Smooth muscle cell (in vitro differentiated cells): Measurements from ENCODE around the gene KRT25. TPM values are rescaled to one million over a fixed set of nuclear protein-coding genes. Genes with fewer than 3 reads are reported as not detected.
"Not testable (repeated sequence)": the region's sequence is repeated elsewhere in the genome, so short reads cannot be mapped to it uniquely, and the experiment has no call there.

Experiments
- DNase-seq: peaks from one replicate; lab custom pipeline; 2025; ENCODE audit not compliant: unreplicated experiment; lab: John Stamatoyannopoulos, UW
- H2AFZ ChIP-seq: fragments of 200-600 bp; sonication (generic); 2 replicates; pipeline ENCODE4 v1.6.0; 2016; ENCODE audit warnings: antibody characterized with exemption, low read depth, mild to moderate bottlenecking
- H3F3A ChIP-seq: fragments of 200-600 bp; sonication (generic); 2 replicates; pipeline ENCODE4 v1.6.0; 2017; ENCODE audit warnings: antibody characterized with exemption, low read depth
- H3K27ac ChIP-seq: fragments of 200-600 bp; sonication (generic); 2 replicates; pipeline ENCODE4 v1.5.1; 2016; ENCODE audit warnings: low read depth, mild to moderate bottlenecking
- H3K27me3 ChIP-seq: fragments of 200-600 bp; sonication (generic); 2 replicates; pipeline ENCODE4 v1.6.1; 2016; ENCODE audit warnings: low read depth, mild to moderate bottlenecking
- H3K36me3 ChIP-seq: fragments of 200-600 bp; sonication (generic); 2 replicates; pipeline ENCODE4 v1.5.1; 2016; ENCODE audit warnings: low read depth
- H3K4me1 ChIP-seq: fragments of 200-600 bp; sonication (generic); 2 replicates; pipeline ENCODE4 v1.5.1; 2016; ENCODE audit warnings: low read depth
- H3K4me2 ChIP-seq: fragments of 200-600 bp; sonication (generic); 2 replicates; pipeline ENCODE4 v1.6.0; 2016; ENCODE audit warnings: mild to moderate bottlenecking
- H3K4me3 ChIP-seq: fragments of 200-600 bp; sonication (generic); 2 replicates; pipeline ENCODE4 v1.5.1; 2016; ENCODE audit warnings: mild to moderate bottlenecking
- H3K79me2 ChIP-seq: fragments of 200-600 bp; sonication (generic); 2 replicates; pipeline ENCODE4 v1.6.0; 2016; ENCODE audit warnings: low read depth, mild to moderate bottlenecking
- H3K9ac ChIP-seq: fragments of 200-600 bp; sonication (generic); 2 replicates; pipeline ENCODE4 v1.6.0; 2016; ENCODE audit warnings: low read depth
- H3K9me3 ChIP-seq: fragments of 200-600 bp; sonication (generic); replicated peaks from 2 replicates; pipeline ENCODE4 v1.5.1; 2016; ENCODE audit warnings: low read depth
- H4K20me1 ChIP-seq: fragments of 200-600 bp; sonication (generic); 2 replicates; pipeline ENCODE4 v1.6.0; 2016; ENCODE audit warnings: low read depth
- WGBS: methylation state at CpG from one replicate; pipeline ENCODE4 v1.1.7; 2016; ENCODE audit warnings: low lambda C conversion rate; 5-methylcytosine and 5-hydroxymethylcytosine counted together
- polyA plus RNA-seq: library from polyadenylated mRNA; unstranded; fragments of >200 nt; fragmentation: Nextera tagmentation; extraction: Ambion mirVana; gene quantifications from 2 replicates; pipeline ENCODE4 v1.2.1, GENCODE V29; 2016
- total RNA-seq: library from RNA; depleted of rRNA; stranded (reverse); fragments of >200 nt; gene quantifications from 2 replicates; pipeline ENCODE4 v1.2.3, GENCODE V29; 2014
- TF ChIP-seq, protein P1 (sequence below): fragments of 200-600 bp; sonication (generic); IDR thresholded peaks from 2 replicates; pipeline ENCODE4 v1.5.1; 2017; ENCODE audit warnings: borderline replicate concordance, mild to moderate bottlenecking, antibody characterized with exemption; ENCODE audit not compliant: insufficient read depth, poor library complexity, severe bottlenecking

KRT25 gene
- total and polyA plus RNA-seq, 2 experiments from 2014 or later, result not detected

DNA sequence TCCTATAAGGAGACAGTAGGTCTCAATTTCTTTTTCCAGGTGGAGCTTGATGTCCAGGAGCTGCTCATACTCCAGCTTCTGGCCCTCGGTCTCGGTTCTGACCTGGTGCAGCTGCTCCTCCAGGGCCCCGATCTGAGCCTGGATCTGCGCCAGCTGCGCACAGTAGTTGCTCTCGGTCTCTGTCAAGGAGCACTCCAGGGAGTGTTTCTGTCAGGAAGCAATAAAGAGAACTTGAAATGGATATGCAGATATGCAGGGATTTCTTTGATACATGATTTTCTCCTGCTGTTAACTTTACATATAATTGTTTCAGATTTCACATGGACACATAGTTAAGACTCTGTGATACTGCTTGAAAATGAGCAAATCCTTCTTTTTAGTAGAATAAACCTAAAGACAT lies 4.7 kb downstream of the KRT25 start:
- H3K9ac ChIP-seq, result no peak overlapping the region
- H3K4me2 ChIP-seq, result no peak overlapping the region
- 94% methylated on average over 6 of the region's 6 CpGs for WGBS

DNA sequence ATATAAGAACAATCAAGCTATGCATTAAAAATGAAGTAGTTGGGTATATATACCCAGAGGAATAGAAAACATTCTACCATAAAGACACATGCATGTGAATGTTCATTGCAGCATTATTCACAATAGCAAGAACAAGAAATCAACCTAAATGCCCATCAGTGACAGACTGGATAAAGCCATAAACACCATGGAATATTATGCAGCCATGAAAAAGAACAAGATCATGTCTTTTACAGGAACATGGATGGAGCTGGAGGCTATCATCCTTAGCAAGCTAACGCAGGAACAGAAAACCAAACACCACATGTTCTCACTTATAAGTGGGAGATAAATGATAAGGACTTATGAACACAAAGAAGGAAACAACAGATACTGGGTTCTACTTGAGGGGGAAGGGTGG lies 6.5 kb downstream of the KRT25 start:
- WGBS, result 80% methylated on average over 1 of the region's 1 CpG

More for the DNA sequence above, 4.7 kb downstream of the KRT25 start:
- Histone ChIP-seq H3K4me1 (no peaks in the 10 kb centered on the region), H3F3A (no peaks in the 10 kb centered on the region), H3K27ac (no peak overlapping the region), H2AFZ (no peak overlapping the region), H4K20me1 (no peaks in the 10 kb centered on the region), H3K36me3 (no peaks in the 10 kb centered on the region), H3K79me2 (no peaks in the 10 kb centered on the region), H3K9me3 (no peaks in the 10 kb centered on the region), H3K27me3 (peaks cover 37% of the 10 kb centered on the region), H3K4me3 (no peak overlapping the region)
- TF ChIP-seq, protein P1, sequence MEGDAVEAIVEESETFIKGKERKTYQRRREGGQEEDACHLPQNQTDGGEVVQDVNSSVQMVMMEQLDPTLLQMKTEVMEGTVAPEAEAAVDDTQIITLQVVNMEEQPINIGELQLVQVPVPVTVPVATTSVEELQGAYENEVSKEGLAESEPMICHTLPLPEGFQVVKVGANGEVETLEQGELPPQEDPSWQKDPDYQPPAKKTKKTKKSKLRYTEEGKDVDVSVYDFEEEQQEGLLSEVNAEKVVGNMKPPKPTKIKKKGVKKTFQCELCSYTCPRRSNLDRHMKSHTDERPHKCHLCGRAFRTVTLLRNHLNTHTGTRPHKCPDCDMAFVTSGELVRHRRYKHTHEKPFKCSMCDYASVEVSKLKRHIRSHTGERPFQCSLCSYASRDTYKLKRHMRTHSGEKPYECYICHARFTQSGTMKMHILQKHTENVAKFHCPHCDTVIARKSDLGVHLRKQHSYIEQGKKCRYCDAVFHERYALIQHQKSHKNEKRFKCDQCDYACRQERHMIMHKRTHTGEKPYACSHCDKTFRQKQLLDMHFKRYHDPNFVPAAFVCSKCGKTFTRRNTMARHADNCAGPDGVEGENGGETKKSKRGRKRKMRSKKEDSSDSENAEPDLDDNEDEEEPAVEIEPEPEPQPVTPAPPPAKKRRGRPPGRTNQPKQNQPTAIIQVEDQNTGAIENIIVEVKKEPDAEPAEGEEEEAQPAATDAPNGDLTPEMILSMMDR, result no peak
- no peak for DNase-seq

DNA sequence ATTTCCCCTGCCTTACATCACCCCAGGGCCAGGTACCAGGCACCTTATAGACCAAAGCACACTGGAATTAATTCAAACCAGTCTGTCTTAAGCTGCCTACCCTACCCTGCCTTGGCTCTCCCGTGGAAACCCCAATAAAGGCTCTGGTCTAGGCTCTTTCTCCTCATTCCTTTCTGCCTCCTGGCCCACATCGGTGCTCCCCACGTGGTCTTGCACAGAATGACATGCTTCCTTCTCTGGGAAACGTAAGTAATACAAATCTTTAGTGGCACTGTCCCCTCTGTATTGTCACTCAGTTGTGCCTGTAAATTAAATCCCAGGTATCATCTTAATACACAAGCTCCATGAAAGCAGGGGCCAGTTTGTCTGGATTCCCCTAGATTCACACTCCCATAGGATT lies 16.6 kb downstream of the KRT25 start:
- WGBS, result 48% methylated on average over 4 of the region's 4 CpGs
- no peak overlapping the region for H3K27ac ChIP-seq
- peaks cover 37% of the 10 kb centered on the region for H3K27me3 ChIP-seq
- H3K4me3 ChIP-seq, result no peak overlapping the region
- TF ChIP-seq, protein P1, result no peak
- H2AFZ ChIP-seq, result no peak overlapping the region
- no peaks in the 10 kb centered on the region for H3K79me2 ChIP-seq
- no peaks in the 10 kb centered on the region for H4K20me1 ChIP-seq
- no peaks in the 10 kb centered on the region for H3K36me3 ChIP-seq
- H3K4me1 ChIP-seq, result no peaks in the 10 kb centered on the region
- H3K9me3 ChIP-seq, result no peaks in the 10 kb centered on the region
- H3F3A ChIP-seq, result no peaks in the 10 kb centered on the region
- no peak overlapping the region for H3K4me2 ChIP-seq
- H3K9ac ChIP-seq, result no peak overlapping the region
- no peak for DNase-seq

More for the DNA sequence above, 6.5 kb downstream of the KRT25 start:
- H3K4me2 ChIP-seq, H3K36me3 ChIP-seq, H3K79me2 ChIP-seq, H3K4me3 ChIP-seq, H3K4me1 ChIP-seq, H3K9me3 ChIP-seq, H3K27ac ChIP-seq, DNase-seq, H3F3A ChIP-seq, H4K20me1 ChIP-seq, H3K9ac ChIP-seq, H2AFZ ChIP-seq: not testable (repeated sequence)
- peaks cover 37% of the 10 kb centered on the region for H3K27me3 ChIP-seq

GRCh38 chr17:40735016-40735415 lies 20.1 kb downstream of the KRT25 start:
- Histone ChIP-seq H3F3A (no peaks in the 10 kb centered on the region), H3K4me2 (no peak overlapping the region)
- 79% methylated on average over 1 of the region's 1 CpG for WGBS

More at GRCh38 chr17:40735016-40735415, 20.1 kb downstream of the KRT25 start:
- Histone ChIP-seq H3K9ac (no peak overlapping the region), H4K20me1 (no peaks in the 10 kb centered on the region), H3K27ac (no peak overlapping the region), H3K4me1 (no peaks in the 10 kb centered on the region), H3K9me3 (no peaks in the 10 kb centered on the region), H2AFZ (no peak overlapping the region), H3K36me3 (no peaks in the 10 kb centered on the region), H3K4me3 (no peak overlapping the region), H3K27me3 (peaks cover 50% of the 10 kb centered on the region), H3K79me2 (no peaks in the 10 kb centered on the region)
- no peak for DNase-seq
- TF ChIP-seq, protein P1, result no peak
